ENCODE data around the gene KRTAP12-4.
A peak's percentile ranks its signal among the peaks of the same experiment; 100 is the strongest.
"Not testable (repeated sequence)": the region's sequence is repeated elsewhere in the genome, so short reads cannot be mapped to it uniquely, and the experiment has no call there.

KRTAP12-4 gene

DNA sequence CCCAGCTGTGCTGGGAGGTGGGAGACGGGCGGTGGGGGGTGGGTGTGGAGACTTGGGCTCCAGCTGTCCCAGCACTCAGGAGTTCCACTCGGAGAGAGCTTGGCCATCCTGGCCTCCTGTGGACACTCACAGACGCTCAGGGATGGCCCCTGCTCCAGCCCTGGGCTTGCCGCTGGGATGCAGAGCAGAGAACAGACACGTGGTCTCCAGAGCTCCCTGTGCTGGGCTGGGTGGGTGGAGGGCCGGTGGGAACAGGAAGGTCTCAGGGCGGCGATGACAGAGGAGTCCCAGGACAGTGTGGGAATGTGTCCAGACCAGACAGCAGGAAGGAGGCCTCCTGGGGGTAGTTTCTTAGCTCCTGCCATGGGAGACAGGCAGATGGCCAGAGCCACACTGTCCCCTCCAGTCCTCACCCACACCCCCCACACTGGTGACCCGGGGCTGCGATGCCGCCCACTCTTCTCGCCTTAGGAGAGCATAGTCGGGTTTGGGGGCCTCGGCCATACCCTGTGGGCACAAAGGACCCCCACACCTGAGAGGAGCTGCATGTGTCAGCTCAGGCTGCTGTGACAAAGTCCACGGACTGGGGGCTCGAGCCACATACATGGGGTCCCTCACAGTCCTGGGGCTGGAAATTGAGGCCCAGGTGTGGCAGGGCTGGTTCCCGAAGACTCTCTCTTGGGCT, 25.6 kb downstream of the KRTAP12-4 start:
- no peak for DNase-seq

DNA sequence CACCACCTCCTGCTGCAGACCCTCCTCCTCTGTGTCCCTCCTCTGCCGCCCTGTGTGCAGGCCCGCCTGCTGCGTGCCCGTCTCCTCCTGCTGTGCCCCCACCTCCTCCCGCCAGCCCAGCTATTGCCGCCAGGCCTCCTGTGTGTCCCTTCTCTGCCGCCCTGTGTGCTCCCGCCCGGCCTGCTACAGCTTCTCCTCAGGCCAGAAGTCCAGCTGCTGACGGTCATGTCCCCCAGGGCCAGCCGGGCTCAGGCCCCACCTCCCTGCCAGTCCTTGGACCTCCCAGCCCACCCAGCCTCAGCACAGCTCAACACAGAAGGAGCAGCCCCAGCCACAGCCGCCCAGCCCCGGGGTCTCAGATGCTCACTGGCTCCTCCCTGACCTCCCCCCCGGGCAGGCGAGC, 26.6 kb downstream of the KRTAP12-4 start:
- not testable (repeated sequence) for DNase-seq

DNA sequence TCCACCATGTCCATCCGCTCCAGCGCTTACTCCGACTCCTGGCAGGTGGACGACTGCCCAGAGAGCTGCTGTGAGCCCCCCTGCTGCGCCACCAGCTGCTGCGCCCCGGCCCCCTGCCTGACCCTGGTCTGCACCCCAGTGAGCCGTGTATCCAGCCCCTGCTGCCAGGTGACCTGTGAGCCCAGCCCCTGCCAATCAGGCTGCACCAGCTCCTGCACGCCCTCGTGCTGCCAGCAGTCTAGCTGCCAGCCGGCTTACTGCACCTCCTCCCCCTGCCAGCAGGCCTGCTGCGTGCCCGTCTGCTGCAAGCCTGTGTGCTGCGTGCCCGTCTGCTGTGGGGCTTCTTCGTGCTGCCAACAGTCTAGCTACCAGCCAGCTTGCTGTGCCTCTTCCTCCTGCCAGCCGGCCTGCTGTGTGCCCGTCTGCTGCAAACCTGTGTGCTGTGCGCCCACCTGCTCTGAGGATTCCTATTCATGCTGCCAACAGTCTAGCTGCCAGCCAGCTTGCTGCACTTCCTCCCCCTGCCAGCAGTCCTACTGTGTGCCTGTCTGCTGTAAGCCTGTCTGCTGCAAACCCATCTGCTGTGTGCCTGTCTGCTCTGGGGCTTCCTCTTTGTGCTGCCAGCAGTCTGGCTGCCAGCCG, 27.2 kb downstream of the KRTAP12-4 start:
- DNase-seq, result not testable (repeated sequence)

DNA sequence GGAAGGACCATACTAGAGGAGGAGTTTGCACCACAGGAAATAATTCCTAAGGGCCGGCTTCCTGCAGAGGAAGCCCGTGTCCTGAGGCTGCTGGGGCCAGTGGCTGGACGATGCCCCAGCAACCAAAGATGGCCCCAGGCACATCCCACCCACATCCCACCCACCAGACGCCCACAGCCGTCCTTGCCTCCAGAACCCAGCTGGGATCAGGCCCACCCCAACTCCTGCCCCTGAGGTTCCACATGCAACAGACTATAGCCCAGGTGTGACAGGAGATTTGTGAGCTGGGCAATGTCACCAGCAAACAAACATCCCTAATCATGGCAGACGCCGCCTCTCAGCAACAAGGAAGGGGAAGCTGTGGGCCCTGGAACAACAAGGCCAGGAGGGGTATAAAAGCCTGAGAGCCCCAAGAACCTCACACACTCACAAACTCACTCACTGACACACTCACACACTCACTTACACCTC, 27.8 kb downstream of the KRTAP12-4 start, which contains the start of gene KRTAP10-9:
Gene KRTAP10-9 (plus strand): TSS at position 421 of the 471 bp plus-strand sequence. CDS start 79 bp downstream, outside the sequence.
- DNase-seq, result no peak

DNA sequence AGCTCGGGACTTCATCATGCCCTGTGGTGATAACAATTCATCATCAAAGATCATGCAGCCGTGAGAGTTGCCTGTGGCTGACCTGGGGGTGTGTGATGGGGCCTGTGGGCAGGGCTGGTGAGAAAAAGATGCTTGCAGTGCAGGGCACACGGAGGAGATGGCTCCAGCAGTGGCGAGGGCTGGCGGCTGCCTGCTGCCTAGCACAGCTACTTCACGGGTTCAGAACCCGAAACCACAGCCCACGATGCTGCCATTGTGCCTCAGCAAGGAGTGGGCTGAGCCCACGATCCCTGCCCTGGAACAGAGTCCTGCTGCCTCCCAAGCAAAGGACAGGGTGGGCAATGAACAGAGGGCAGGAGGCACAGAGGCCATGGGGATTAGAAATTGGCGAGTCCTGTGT, 28.2 kb downstream of the KRTAP12-4 start:
- no peak for DNase-seq

DNA sequence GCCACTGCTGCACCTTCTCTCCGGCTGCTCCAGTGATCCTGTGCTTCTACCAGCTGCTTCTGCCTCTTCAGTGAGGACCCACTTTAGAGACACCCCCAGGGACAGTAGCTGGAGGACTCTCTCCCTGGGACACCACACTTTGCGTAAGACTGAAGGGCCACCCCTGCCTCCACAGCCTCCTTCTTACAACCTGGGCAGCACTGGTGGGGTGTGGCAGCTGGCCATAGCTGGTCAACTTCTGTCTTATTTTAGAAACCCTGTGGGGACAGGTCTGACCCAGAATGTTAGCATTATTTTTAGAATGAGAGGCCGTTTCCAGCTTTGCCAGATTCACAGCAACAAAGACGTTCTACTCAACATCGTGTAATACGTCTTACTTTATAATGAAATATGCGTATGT, 28.7 kb downstream of the KRTAP12-4 start:
- DNase-seq, result no peak

DNA sequence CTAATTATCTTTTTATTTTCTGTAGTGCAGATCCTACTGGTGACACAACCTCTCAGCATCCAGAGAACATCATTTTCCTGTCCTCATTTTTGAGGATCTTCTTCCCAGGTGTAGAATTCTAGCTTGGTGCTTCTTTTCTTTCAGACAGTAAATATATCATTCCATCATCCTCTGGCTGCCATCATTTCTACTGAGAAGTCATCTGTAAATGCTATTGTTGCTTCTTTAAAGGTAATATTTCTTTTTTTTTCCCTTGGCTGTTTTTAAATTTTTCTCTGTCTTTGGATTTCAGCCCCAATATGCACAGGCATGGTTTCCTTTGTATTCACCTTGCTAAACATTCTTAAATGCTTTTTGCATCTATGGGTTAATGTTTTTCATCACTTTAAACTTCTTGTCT, 30.9 kb downstream of the KRTAP12-4 start:
- DNase-seq, result no peak

DNA sequence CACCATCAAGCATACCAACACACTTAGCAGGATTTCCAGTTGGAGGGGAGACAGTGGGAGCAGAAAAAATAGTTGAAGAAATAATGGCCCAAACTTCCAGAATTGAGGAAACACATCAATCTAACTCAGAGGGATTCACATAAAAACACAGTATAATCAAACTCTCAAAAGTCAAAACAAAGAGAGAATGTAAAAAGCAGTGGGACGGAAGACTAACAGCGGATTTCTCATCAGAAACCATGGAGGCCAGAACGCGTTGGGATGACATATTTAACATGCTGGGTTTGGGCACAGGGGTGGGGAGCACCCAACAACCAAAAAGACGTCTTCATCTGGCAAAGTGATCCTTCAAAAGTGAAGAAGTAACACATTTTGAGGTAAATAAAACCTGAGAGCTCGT, 34.6 kb downstream of the KRTAP12-4 start:
- DNase-seq, result no peak

DNA sequence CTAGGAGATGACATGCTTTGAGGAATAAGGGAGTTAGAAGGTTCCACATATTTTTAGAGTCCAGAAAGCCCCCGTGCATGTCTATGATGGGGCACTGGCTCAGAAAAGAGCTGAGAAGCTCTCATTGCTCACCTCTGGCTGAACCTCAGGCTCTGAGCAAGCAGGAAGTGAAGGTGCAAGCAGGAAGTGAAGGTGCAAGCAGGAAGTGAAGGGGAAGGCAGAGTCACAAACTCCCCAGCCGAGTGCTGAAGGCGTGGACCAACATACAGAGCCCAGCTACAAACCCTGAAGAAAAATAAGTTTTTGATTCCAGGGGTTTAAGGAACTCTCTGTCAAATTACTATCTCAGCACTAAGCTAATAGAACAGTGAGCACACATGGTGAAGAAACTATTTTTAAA, 35.5 kb downstream of the KRTAP12-4 start:
- no peak for DNase-seq

DNA sequence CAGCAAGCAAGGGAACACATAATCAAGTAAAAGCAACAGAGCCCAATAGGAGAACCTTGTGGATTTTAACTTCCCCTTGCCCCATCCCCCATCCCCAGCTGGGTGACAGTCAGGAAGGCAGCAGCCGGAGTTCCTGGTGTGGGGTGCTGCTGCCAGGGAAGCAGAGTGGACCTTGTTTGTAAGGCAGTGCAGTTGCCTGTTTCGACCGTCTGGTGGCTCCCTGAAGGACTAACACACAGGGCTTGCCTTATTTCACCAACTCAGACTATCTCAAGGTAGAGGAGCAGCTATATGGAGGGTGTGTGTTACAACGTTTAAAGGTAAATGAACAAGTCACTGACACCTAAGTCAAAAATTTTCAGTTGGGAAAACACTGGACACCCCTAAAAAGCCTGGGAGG, 36.0 kb downstream of the KRTAP12-4 start:
- DNase-seq, result peak in 2 of 3 donors; percentile 24 to 49

DNA sequence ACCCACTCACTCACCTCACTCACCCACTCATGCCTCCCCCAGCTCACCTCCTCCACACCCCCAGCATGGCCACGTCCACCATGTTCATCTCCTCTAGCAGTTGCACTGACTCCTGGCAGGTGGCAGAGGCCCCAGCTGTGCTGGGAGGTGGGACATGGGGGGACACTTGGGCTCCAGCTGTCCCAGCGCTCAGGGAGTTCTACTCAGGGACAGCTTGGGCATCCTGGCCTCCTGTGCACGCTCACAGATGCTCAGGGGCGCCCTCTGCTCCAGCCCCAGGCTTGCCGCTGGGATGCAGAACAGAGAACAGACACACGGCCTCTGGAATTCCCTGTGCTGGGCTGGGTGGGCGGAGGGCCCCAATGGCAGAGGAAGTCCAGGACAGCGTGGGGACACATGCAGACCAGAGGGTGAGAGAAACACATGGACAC, 37.4 kb downstream of the KRTAP12-4 start:
- no peak for DNase-seq

DNA sequence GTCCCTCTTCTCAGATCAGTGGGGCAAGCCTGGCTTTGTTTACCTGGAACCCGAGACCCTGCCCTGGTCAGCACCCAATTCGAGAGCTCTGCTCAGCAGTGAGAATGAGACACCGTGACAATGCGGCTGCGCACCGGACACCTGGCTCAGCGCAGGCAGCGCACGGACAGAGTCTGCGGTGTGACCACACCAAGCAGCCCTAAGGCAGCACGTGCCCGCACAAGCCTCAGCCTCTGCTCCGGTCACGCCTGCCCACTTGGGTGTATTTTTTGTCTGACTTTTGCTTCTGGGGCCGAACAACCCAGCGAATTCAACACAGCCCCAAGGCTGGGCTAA, 37.9 kb downstream of the KRTAP12-4 start:
- DNase-seq, result no peak

DNA sequence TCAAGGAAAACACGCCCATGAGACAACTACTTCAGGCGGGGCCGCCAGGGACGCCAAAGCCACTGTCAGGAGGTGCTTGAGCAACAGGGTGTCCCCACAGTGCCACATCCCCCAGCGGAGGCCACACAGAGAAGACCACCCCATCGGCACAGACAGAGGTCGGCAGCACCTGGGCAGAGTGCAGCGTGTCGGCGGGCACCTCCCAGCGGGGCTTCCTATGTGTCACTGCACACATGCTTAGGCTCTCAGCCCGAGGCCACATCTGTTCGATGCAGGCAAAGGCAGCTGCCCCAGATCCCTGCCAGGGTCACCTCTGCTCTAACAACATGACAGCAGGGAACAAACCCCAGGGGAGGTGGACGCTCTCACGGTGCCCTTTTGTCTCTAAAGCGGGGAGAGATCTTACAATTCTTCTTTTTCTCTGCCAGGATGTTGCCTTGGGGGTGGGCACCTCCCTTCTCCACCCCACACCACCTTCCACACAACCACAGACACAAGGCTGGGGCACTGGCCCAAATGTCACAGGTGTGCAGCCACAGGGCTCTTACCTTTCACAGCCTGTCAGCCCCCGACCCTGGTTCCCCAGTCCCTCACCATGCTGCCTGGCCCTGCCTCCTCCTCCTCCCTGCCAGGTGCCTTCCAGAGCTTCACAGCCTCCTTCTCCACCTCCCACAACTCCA, 38.4 kb downstream of the KRTAP12-4 start:
- no peak for DNase-seq

DNA sequence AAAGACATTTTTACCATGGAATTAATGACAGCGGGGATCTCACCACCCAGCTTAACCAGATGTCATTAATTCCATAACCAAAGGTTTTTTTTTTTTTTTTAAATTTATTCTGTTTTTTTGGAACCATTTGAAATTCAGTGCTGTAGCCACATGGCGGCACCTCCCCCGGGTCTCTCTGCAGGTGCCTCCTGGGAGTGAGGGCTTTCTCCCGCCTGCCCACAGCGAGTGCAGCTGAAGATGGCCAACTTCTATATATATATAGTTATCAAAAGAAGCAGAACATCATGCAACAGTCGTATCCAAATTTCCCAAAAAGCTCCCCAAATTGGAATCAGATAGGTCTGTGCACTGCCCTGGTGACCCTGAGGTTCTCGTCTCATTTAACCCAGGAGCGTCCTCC, 39.0 kb downstream of the KRTAP12-4 start:
- no peak for DNase-seq

DNA sequence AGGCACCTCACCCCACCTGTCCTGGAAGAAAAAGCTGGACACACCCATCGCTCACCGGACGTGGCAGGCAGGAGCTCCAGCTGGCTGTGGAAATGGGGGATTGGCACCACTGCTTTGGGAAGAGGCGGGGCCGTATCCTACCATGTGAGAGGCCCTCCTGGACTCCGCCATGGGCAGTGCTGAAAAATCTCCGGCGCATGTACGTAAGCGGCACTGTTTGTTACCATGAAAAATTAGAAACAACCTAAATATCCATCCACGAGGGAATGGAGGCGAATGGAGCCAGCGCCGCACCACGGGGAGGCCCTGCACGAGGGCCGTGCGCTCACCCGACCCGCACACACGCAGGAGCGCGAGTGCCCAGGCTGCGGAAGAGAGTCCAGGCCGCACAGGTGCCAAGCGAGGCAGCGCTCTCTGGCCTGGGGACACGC, 39.5 kb downstream of the KRTAP12-4 start:
- no peak for DNase-seq

DNA sequence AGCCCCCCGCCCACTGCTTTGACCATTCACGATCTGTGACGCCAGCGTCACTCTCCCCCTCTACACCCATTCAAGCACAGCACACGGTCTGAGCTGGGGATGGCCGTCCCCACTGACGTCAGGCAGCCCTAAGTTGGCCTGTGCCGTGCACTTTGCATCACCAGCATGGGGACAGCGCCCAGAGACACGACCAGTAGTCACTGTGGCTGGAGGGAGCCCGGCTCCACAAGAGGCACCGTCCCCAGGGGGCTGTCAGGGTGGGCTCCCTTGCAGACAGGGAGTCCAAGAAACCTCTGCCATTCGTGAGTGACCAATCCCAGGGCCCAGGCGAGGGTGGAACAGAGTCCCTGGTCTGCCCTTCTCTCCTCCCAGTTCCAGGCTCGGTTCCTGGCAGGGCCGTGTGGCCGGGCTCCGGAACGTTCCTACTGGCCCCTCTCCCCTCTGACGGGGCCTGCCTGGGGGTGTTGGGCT, 40.3 kb downstream of the KRTAP12-4 start:
- no peak for DNase-seq

DNA sequence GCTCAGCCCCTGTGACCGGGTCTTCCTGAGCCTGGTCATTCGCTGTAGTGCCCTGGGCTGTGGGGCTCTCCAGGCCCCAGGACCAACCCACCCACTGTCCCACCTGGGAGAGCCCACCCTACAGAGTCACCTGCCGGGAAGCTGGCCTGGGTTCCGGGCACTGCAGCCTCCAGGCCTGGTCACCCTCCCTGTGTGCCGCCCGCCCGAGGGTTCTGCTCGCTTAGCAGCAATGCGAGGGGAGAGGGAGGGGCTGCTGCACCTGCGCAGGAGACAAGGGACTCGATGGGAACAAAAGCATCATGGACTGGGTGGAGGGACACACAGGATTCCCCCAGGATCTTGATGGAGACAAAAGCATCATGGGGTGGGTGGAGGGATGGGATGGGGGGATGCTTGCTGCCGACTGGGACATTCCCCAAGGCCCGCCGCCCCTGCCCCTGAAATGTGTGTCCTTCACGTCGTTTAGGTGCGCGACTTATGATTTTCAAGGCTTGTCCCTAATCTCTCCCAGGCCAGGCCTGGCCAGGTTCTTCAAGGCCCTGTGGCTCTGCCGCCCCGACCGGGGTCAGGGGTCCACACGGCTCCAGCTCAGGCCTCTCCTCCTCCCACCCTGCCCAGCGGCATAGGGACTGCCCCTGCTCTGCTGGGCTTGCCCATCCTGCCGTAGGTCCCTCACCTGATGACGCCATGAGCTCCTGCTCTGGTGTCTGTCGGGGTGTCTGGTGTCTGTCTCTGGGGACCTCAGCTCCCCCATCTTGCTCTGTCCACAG, 40.9 kb downstream of the KRTAP12-4 start:
- no peak for DNase-seq

DNA sequence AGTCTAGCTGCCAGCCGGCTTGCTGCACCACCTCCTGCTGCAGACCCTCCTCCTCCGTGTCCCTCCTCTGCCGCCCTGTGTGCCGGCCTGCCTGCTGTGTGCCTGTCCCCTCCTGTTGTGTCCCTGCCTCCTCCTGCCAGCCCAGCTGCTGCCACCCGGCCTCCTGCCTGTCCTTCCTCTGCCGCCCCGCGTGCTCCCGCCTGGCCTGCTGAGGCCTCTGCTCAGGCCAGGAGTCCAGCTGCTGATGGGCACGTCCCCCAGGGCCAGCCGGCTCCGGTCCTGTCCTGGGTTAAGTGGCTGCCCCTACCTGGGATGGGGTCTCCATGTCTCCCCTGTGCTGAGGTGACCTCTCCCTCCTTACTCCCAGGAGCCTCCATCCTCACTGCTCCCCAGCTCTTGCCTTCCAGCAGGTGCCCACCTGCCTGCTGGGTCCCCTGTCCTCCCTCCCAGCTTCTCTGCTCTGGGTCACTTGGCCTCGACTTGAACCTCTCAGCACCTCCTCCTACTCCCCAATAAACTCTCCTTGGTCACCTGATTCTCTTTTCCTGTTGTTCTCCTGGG, 41.7 kb downstream of the KRTAP12-4 start:
- no peak for DNase-seq

DNA sequence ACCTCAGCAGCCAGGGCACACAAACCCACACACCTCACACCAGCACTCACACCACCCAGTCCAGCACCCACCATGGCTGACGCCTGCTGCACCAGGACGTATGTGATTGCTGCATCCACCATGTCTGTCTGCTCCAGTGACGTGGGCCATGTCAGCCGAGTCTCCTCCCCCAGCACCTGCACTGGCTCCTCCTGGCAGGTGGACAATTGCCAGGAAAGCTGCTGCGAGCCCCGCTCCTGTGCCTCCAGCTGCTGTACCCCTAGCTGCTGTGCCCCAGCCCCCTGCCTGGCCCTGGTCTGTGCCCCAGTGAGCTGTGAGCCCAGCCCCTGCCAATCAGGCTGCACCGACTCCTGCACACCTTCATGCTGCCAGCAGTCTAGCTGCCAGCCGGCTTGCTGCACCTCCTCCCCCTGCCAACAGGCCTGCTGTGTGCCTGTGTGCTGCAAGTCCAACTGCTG, 42.4 kb downstream of the KRTAP12-4 start, which contains the start of gene KRTAP10-8:
Gene KRTAP10-8 (plus strand): TSS at position 51 of the 458 bp plus-strand sequence. CDS start 22 bp downstream, at position 73.
- no peak for DNase-seq

DNA sequence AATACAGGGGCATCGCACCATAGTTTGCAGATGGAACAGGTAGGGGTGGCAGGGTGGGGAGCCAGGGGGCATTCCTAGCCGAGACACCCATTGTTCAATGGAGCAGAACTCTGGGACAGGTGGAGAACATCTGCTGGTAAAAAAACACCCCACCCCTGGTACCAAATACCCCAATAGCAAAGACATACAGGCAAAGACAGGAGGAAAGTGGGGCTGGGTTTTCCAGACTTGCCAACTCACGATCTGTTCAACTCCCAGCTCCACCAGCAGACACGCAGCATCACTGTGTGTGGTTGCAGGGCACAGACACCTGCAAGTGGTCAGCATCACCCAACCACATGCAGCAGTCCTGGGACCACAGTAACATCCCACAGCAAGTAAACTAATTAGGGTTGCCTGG, 42.9 kb downstream of the KRTAP12-4 start:
- DNase-seq, result no peak

DNA sequence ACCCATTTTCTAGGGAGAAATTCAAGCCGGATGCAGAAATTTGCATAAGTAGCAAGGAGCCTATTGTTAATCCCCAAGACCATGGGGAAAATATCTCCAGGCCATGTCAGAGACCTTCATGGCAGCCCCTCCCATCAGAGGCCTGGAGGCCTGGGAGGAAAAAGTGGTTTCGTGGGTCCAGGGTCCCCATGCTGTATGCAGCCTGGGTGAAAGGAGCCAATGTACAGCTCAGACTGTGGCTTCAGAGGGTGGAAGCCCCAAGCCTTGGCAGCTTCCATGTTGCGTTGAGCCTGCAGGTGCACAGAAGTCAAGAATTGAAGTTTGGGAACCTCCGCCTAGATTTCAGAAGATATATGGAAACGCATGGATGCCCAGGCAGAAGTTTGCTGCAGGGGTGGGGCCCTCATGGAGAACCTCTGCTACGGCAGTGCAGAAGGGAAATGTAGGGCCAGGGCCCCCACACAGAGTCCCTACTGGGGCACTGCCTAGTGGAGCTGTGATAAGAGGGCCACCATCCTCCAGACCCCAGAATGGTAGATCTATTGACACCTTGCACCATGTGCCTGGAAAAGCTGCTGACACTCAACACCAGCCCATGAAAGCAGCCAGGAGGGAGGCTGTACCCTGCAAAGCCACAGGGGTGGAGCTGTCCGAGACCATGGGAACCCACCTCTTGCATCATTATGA, 44.2 kb downstream of the KRTAP12-4 start:
- not testable (repeated sequence) for DNase-seq

DNA sequence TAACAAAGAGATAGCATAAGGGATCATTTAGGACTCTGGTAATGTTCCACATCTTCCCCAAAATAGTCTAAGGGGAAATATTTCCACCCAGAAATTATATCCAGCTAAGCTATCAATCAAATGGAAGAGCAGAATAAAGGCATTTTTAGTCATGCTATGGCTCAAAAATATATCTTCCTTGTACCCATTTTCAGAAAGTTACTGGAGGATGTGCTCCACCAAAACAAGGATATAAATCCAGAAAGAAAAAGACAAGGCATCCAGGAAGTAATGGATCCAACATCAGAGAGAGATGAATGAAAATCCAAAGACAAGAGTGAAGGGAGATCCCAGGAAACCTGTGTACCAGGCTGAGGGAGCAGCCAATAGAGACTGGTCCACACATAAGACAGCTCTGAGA, 45.3 kb downstream of the KRTAP12-4 start:
- DNase-seq, result no peak
